ENCODE data around the gene ZAP70.

The ZAP70 gene

DNA sequence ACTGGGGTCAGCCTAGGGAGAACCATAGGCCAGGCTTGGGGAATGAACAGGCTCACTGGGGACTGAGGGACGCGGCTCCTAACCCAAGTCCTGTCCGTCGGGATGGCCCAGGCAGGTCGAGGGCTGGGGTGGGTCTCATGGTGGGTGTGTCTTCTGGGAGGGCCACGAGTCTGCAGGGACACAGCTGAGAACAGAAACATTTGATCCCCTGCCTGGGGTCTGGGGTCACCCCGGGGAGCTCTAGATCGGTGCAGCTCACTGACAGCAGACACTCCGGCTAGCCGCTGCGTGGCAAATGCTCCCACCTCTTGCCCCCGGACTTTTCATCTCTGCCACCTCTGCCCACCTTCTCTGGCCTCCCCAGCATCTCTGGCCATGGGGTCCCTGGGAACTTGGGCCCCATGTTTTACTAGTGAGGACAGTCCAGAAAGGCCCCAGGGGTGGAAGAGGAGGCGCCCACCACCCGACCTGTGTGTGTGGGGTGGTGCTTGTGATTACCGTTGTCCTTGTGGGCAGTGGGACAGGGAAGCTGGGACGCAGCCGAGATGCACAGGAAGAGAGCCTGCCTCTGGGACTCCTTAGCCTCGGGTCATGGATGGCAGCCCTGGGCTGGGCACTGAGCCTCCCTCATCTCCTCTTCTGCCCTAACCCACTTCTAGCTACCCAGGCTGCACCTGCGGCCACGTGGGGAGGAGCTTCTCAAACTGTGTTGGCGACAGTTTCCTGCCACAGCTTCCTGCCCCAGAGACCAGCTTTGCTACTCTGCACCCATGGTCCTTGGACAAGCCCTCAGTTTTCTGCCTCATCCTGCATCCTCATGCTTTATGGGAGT is 4.9 kb downstream of the ZAP70 start:
- DNase-seq, result peak; percentile 73

GRCh38 chr2:97718942-97719341 is 5.6 kb downstream of the ZAP70 start:
- no peak for DNase-seq

- DNase-seq, result no peak
These were observed 6.2 kb downstream of the ZAP70 start for GRCh38 chr2:97719362-97720155.

GRCh38 chr2:97720746-97721145 is 7.4 kb downstream of the ZAP70 start:
- DNase-seq, result no peak

DNA sequence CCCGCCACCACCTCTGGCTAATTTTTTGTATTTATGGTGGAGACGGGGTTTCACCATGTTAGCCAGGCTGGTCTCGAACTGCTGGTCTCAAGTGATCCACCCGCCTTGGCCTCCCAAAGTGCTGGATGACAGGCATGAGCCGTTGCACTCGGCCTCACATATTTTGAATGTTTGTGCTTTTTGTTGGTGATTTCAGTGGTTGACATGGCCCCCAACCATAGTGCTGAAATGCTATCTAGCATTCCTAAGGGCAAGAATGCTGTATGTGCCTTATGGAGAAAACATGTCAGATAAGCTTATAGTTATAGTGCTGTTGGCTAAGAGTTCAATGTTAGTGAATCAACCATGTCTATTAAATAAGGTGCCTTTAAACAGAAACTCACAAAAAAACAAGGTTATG is 8.9 kb downstream of the ZAP70 start:
- no peak for DNase-seq

DNA sequence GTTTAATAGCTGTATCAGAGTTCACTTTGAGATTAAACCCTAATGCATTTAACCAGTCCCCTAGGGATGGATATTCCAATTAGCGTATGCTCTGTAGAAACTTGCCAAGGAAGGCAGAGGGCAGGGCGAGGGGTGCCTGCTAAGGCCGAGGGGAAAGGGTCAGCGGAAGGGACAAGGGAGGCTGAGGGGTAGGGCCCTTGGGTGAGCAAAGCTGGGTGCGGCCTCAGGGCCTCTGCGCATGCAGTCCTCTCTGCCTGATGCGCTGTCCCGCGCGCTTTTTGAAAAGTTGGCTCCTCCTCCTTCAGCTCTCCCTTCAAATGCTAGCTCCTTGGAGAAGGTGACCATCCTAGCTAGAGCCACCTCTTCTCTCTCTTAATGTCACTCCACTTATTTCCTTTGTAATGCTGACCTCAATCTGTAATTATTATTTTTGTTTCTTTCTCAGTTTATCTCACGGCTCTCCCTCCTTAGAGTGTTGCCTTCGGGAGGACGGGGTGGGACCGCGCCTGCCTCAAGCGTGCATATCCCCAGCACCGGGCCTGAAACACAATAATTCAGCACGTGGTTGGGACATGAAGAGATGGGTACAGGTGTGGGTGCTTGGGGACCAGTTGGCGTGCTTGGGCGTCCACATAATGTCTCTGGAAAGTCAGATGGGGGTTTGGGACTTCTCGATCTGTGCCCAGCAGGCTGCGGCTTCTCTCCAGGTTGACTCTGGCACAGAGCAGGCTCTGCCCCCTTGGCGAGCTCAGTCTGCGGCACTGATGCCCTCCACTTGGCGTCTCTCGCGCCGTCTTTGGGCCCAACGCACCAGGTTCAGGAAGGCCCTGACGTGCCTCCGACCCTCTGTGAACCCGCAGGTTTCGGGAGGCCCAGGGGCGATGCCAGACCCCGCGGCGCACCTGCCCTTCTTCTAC is 10.0 kb downstream of the ZAP70 start:
- DNase-seq, result no peak

DNA sequence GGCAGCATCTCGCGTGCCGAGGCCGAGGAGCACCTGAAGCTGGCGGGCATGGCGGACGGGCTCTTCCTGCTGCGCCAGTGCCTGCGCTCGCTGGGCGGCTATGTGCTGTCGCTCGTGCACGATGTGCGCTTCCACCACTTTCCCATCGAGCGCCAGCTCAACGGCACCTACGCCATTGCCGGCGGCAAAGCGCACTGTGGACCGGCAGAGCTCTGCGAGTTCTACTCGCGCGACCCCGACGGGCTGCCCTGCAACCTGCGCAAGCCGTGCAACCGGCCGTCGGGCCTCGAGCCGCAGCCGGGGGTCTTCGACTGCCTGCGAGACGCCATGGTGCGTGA is 10.7 kb downstream of the ZAP70 start:
- DNase-seq, result no peak

DNA sequence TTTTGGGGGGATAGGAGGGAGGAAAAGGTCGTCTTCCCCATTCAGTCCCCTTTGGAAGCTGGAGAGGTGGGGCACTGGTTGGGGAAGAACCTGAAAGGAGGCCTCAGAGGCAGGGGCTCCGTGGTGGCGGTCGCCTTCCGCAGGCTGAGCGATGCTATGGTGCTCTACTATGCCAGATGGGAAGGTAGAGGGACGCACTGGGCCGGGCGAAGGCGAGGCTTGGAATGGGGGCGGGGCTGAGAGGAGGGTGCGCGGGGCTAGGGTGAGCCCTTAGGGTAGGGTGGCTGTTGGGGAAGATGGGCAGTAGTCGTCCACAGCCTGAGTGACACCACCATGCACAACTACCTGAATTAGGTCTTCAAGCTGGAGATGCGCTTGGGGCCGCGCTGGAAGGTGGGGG is 11.1 kb downstream of the ZAP70 start:
- no peak for DNase-seq

DNA sequence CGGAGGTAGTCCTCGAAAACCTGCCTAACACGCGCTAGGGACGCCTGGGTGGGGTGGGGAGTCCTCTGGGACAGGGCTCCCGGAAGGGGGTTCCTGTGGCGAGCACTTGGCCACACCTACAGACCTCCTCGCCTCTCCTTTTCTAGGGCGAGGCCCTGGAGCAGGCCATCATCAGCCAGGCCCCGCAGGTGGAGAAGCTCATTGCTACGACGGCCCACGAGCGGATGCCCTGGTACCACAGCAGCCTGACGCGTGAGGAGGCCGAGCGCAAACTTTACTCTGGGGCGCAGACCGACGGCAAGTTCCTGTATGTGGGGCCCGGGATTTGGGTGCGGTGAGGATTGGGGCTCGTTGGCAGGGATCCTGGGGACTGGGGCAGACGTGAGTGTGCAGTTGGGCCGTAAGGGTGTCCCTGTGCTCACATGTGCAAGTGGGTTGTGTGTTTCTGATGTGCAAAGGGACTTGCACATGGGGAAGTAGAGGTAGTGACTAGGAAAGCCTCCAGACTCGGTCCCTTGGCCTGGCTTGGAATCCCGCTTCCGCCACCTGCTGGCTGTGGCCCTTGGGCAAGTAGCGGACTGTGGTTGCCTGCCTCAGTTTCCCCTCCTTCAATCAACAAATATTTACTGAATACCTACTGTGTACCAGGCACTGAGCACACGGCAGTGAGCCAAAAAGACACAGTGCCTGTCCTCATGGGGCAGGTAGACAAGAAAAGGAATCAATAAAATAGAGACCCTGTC is 11.7 kb downstream of the ZAP70 start:
- DNase-seq, result no peak

- DNase-seq, result no peak
These were observed 13.1 kb downstream of the ZAP70 start for GRCh38 chr2:97726261-97727064.

DNA sequence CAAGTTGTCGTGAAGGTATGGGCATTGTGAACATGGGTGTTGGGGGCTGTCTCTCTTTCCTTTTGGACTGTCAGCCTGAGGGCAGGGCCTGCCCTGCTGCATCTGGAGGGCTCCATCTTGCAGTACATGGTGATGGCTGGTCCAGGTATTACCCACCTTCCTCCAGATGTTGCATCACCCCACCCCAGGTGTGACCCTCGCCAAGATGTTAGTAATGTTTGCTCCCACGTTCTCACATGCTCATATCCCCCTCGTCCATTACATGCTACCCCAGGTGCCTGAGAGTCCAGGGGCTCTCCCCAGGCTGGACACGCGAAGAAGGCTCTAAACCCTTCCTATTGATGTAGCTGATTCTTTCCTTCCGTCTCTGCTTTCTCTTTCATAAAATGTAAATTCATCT is 13.9 kb downstream of the ZAP70 start:
- DNase-seq, result no peak

- no peak for DNase-seq
These were observed 14.8 kb downstream of the ZAP70 start for GRCh38 chr2:97728091-97728731.

DNA sequence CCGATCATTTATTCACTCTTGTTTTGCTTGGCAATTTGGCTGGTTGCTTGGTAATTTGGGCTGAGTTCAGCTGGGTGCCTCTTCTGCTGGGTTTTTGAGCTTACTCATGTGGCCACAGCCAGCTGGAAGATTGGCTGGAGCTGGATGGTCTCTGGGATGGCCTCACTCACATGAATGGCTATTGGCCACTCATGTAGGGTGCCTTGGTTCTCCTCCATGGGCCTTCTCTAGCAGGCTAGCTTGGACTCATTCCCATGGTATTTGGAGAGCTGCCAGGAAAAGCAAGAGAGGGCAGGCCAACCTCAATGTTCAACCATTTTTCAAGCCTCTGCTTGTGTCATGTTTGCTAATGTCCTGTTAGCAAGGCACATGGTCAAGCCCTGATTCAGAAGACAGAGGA is 16.9 kb downstream of the ZAP70 start:
- no peak for DNase-seq

- DNase-seq, result no peak
These were observed 18.1 kb downstream of the ZAP70 start for GRCh38 chr2:97731274-97732020.

- DNase-seq, result no peak
These were observed 19.3 kb downstream of the ZAP70 start for GRCh38 chr2:97732436-97733340.

DNA sequence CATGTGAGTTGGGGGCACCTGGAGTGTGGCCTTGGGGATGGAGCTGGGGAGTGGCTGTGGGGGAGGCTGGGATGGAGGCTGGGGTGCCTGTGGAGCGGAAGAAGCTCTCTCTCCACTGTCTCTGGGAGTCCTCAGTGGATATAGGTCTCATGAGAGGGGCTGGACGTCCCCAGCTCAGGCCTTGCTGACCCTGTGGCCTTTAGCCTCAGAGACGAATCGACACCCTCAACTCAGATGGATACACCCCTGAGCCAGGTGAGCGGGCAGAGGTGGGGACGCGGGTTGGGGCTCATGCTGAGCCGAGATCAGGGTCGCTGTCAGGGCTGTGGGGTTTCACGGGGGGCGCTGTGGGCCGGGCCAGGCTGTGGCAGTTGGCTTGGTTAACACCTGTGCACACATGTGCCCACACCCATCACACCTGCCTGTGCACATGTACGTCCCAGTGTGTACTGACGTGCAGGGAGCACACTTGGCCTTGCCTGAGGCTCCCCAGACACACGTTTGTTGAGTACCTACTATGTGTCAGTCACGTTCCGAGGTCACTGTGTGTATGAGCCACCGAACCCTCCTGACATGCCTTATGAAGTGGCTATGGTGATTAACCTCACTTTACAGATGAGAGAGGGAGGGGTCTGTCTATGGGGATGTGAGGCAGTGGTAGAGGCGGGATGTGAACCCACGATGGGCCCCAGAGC is 20.1 kb downstream of the ZAP70 start:
- no peak for DNase-seq

- DNase-seq, result no peak
These were observed 21.0 kb downstream of the ZAP70 start for GRCh38 chr2:97734061-97735051.
